CD14-positive monocyte (primary cell): ENCODE results near the gene TNFRSF19. TPM values are rescaled to one million over a fixed set of nuclear protein-coding genes. Genes with fewer than 3 reads are reported as not detected.

Experiments used
- DNase-seq, 3 donors: peaks; one replicate each; pipeline ENCODE4 v3.0.0-alpha.2; 2011 to 2022
- H2AFZ ChIP-seq: 2 replicates; pipeline ENCODE4 v1.6.0; 2012; ENCODE audit warnings: mild to moderate bottlenecking, low read depth, low read length, inconsistent platforms; ENCODE audit not compliant: insufficient read depth, poor library complexity, severe bottlenecking
- H3K27ac ChIP-seq, 2 donors: 1 replicate in 1 of 2; 2 replicates in 1 of 2; pipeline ENCODE4 v1.5.1; 2012 to 2013; ENCODE audit warnings: low read length in 2 of 2, control low read depth in 1 of 2, inconsistent platforms in 1 of 2, low read depth in 1 of 2, mild to moderate bottlenecking in 1 of 2
- H3K27me3 ChIP-seq, 2 donors: one replicate each; pipeline versions ENCODE4 v1.6.0 to v1.6.1; 2011 to 2013; ENCODE audit warnings: low read length in 2 of 2; ENCODE audit not compliant: control insufficient read depth in 2 of 2, insufficient read depth in 2 of 2
- H3K36me3 ChIP-seq, 2 donors: replicated peaks in 1 of 2; 1 replicate in 1 of 2; 2 replicates in 1 of 2; pipeline versions ENCODE4 v1.5.1 to v1.6.1; 2012 to 2013; ENCODE audit warnings: low read length in 2 of 2, control low read depth in 1 of 2, inconsistent platforms in 1 of 2, mild to moderate bottlenecking in 1 of 2; ENCODE audit not compliant: insufficient read depth in 2 of 2, control insufficient read depth in 1 of 2
- H3K4me1 ChIP-seq, 2 donors: 1 replicate in 1 of 2; 2 replicates in 1 of 2; pipeline versions ENCODE4 v1.5.1 to v1.6.1; 2012 to 2013; ENCODE audit warnings: low read length in 2 of 2, control low read depth in 1 of 2, inconsistent platforms in 1 of 2, mild to moderate bottlenecking in 1 of 2, moderate library complexity in 1 of 2; ENCODE audit not compliant: insufficient read depth in 2 of 2, control insufficient read depth in 1 of 2
- H3K4me2 ChIP-seq: replicated peaks from 2 replicates; pipeline ENCODE3; 2012; ENCODE audit warnings: low read length, moderate library complexity, mild to moderate bottlenecking; ENCODE audit not compliant: poor library complexity, severe bottlenecking; ENCODE audit errors: extremely low read depth
- H3K4me3 ChIP-seq, 3 experiments: fragments of 200-600 bp in 1 of 3; sonication (generic) in 1 of 3; replicated peaks in 1 of 3; 1 replicate in 2 of 3; 2 replicates in 1 of 3; pipeline ENCODE4 v1.5.1; 2011 to 2013; ENCODE audit warnings: low read length in 3 of 3, mild to moderate bottlenecking in 3 of 3, control low read depth in 2 of 3, low read depth in 2 of 3, inconsistent platforms in 1 of 3, moderate library complexity in 1 of 3
- H3K79me2 ChIP-seq: 2 replicates; pipeline ENCODE4 v1.6.0; 2012; ENCODE audit warnings: mild to moderate bottlenecking, control low read depth, inconsistent platforms, low read length, moderate library complexity; ENCODE audit not compliant: insufficient read depth
- H3K9ac ChIP-seq: 2 replicates; pipeline ENCODE4 v1.6.0; 2017; ENCODE audit warnings: low read length, mild to moderate bottlenecking; ENCODE audit not compliant: insufficient read depth, poor library complexity, severe bottlenecking
- H3K9me3 ChIP-seq, 2 donors: replicated peaks in 1 of 2; 1 replicate in 1 of 2; 2 replicates in 1 of 2; pipeline versions ENCODE4 v1.5.1 to v1.6.1; 2012 to 2013; ENCODE audit warnings: low read length in 2 of 2, control low read depth in 1 of 2; ENCODE audit not compliant: control insufficient read depth in 1 of 2, insufficient read depth in 1 of 2
- H4K20me1 ChIP-seq: 2 replicates; pipeline ENCODE4 v1.6.0; 2012; ENCODE audit warnings: mild to moderate bottlenecking, low read length, control low read depth, moderate library complexity; ENCODE audit not compliant: insufficient read depth
- H3K27ac Mint-ChIP-seq, 7 donors: one replicate each; pipeline ENCODE4 v1.8.0; 2020; ENCODE audit warnings: mild to moderate bottlenecking in 7 of 7, mixed read lengths in 7 of 7, moderate library complexity in 6 of 7, inconsistent platforms in 2 of 7
- H3K27me3 Mint-ChIP-seq, 3 donors: one replicate each; pipeline ENCODE4 v1.8.0; 2021 to 2022; ENCODE audit warnings: low read depth in 3 of 3, mild to moderate bottlenecking in 3 of 3, mixed read lengths in 3 of 3, moderate library complexity in 3 of 3, inconsistent platforms in 1 of 3
- H3K36me3 Mint-ChIP-seq, 2 donors: one replicate each; pipeline ENCODE4 v1.8.0; 2020; ENCODE audit warnings: mixed read lengths in 2 of 2, inconsistent platforms in 1 of 2, mild to moderate bottlenecking in 1 of 2
- H3K4me1 Mint-ChIP-seq: one replicate; pipeline ENCODE4 v1.8.0; 2020; ENCODE audit warnings: mild to moderate bottlenecking, mixed read lengths
- H3K4me3 Mint-ChIP-seq, 2 donors: one replicate each; pipeline ENCODE4 v1.8.0; 2020; ENCODE audit warnings: mild to moderate bottlenecking in 2 of 2, mixed read lengths in 2 of 2, moderate library complexity in 1 of 2
- H3K9me3 Mint-ChIP-seq, 7 donors: one replicate each; pipeline ENCODE4 v1.8.0; 2020 to 2022; ENCODE audit warnings: mixed read lengths in 7 of 7, mild to moderate bottlenecking in 6 of 7, moderate library complexity in 6 of 7, inconsistent platforms in 2 of 7
- WGBS: methylation state at CpG from one replicate; pipeline ENCODE4 v1.1.5; 2013; ENCODE audit warnings: missing lambda C conversion rate; ENCODE audit not compliant: insufficient coverage; 5-methylcytosine and 5-hydroxymethylcytosine counted together
- intact Hi-C, 2 donors: fragments of 100-400 bp; cut with micrococcal nuclease; formaldehyde crosslinking; loops; one replicate each; pipeline versions ENCODE4 v1.15.0 to v1.15.1; 2023
- polyA plus RNA-seq, 3 donors: library from polyadenylated mRNA; depleted of rRNA in 1 of 3; unstranded in 2 of 3; stranded (reverse) in 1 of 3; fragments of 300-500 nt in 2 of 3; fragments of >200 nt in 1 of 3; fragmentation: Illumina TruSeq in 2 of 3; gene quantifications; 1 replicate in 2 of 3; 2 replicates in 1 of 3; pipeline ENCODE4 v1.2.3, GENCODE V29; 2012 to 2021
- TF ChIP-seq, protein P1 (sequence below): fragments of 200-600 bp; IDR thresholded peaks from one replicate; pipeline ENCODE4 v1.8.0; 2022; ENCODE audit warnings: antibody characterized with exemption, mild to moderate bottlenecking

Gene TNFRSF19
- polyA plus RNA-seq, 3 donors: 0.11 TPM; not detected in 2

DNA sequence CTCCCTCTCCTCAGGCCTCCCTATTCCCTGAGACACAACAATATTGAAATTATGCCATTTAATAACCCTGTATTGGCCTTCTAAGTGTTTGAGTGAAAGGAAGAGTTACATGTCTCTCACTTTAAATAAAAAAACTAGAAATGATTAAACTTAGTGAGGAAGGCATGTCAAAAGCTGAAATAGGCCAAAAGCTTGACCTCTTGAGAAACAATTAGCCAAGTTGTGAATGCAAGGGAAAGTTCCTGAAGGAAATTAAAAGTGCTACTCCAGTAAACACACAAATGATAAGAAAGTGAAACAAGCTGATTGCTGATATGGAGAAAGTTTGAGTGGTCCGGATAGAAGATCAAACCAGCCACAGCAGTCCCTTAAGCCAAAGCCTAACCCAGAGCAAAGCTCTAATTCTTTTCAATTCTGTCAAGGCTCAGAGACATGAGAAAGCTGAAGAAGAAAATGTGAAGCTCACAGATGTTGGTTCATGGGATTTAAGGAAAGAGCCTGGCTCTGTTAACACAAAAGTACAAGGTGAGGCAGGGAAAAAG lies 127.6 kb downstream of the TNFRSF19 start:
- H3K4me3 Mint-ChIP-seq: no peak overlapping the region
- no peak overlapping the region for H3K9ac ChIP-seq
- no CpG with 5 or more reads among the region's 1 CpG for WGBS
- TF ChIP-seq, protein P1, sequence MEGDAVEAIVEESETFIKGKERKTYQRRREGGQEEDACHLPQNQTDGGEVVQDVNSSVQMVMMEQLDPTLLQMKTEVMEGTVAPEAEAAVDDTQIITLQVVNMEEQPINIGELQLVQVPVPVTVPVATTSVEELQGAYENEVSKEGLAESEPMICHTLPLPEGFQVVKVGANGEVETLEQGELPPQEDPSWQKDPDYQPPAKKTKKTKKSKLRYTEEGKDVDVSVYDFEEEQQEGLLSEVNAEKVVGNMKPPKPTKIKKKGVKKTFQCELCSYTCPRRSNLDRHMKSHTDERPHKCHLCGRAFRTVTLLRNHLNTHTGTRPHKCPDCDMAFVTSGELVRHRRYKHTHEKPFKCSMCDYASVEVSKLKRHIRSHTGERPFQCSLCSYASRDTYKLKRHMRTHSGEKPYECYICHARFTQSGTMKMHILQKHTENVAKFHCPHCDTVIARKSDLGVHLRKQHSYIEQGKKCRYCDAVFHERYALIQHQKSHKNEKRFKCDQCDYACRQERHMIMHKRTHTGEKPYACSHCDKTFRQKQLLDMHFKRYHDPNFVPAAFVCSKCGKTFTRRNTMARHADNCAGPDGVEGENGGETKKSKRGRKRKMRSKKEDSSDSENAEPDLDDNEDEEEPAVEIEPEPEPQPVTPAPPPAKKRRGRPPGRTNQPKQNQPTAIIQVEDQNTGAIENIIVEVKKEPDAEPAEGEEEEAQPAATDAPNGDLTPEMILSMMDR: no peak
- no peaks in the 10 kb centered on the region for H4K20me1 ChIP-seq
- H3K27me3 ChIP-seq: no peaks in the 10 kb centered on the region
- intact Hi-C loops: no loop called here
- no peak overlapping the region for H3K27ac Mint-ChIP-seq
- H3K4me3 ChIP-seq: no peak overlapping the region
- H3K27ac ChIP-seq: no peak overlapping the region
- peaks cover 11% of the 10 kb centered on the region for H3K4me1 Mint-ChIP-seq
- H2AFZ ChIP-seq: no peak overlapping the region
- no peak for DNase-seq
- H3K4me2 ChIP-seq: no peak overlapping the region
- no peaks in the 10 kb centered on the region for H3K79me2 ChIP-seq
- peaks cover 0 to 4% (median 2%) of the 10 kb centered on the region in 3 donors for H3K27me3 Mint-ChIP-seq
- H3K36me3 ChIP-seq: no peaks in the 10 kb centered on the region
- no peaks in the 10 kb centered on the region for H3K36me3 Mint-ChIP-seq
- H3K4me1 ChIP-seq: peaks cover 7 to 10% of the 10 kb centered on the region in 2 donors
- peaks cover 0 to 3% (median 0%) of the 10 kb centered on the region in 7 donors for H3K9me3 Mint-ChIP-seq
- H3K9me3 ChIP-seq: no peaks in the 10 kb centered on the region

DNA sequence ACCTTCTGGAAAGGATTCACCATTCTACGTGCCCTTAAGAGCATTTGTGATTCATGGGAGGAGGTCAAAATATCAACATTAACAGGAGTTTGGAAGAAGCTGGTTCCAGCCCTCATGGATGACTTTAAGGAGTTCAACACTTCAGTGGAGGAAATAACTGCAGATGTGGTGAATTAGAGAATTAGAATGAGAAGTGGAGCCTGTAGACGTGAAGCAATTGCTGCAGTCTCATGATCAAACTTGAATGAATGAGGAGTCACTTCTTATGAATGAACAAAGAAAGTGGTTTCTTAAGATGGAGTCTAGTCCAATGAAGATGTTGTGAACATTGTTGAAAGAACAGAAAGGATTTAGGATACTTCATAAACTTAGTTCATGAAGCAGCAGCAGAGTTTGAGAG lies 129.1 kb downstream of the TNFRSF19 start:
- peaks cover 0 to 4% (median 2%) of the 10 kb centered on the region in 3 donors for H3K27me3 Mint-ChIP-seq

More for the DNA sequence above, 129.1 kb downstream of the TNFRSF19 start:
- 17% methylated on average over 1 of the region's 2 CpGs for WGBS
- no peak overlapping the region for H3K4me3 Mint-ChIP-seq
- intact Hi-C loops: no loop called here
- H2AFZ ChIP-seq: no peak overlapping the region
- peaks cover 7 to 10% of the 10 kb centered on the region in 2 donors for H3K4me1 ChIP-seq
- peaks cover 11% of the 10 kb centered on the region for H3K4me1 Mint-ChIP-seq
- H4K20me1 ChIP-seq: no peaks in the 10 kb centered on the region
- H3K4me3 ChIP-seq: no peak overlapping the region
- H3K9me3 Mint-ChIP-seq: peaks cover 0 to 3% (median 0%) of the 10 kb centered on the region in 7 donors
- H3K4me2 ChIP-seq: no peak overlapping the region
- TF ChIP-seq, protein P1: no peak
- H3K27ac ChIP-seq: no peak overlapping the region
- no peak overlapping the region for H3K9ac ChIP-seq
- H3K36me3 ChIP-seq: no peaks in the 10 kb centered on the region
- DNase-seq: no peak
- H3K27me3 ChIP-seq: no peaks in the 10 kb centered on the region
- H3K27ac Mint-ChIP-seq: no peak overlapping the region
- H3K9me3 ChIP-seq: no peaks in the 10 kb centered on the region
- H3K36me3 Mint-ChIP-seq: no peaks in the 10 kb centered on the region
- no peaks in the 10 kb centered on the region for H3K79me2 ChIP-seq
